ENCODE measurements around the gene PSD4. TPM values are rescaled to one million over a fixed set of nuclear protein-coding genes. Genes with fewer than 3 reads are reported as not detected.

The PSD4 gene
- total RNA-seq, 1 experiment from 2014 or later: 12.6 TPM

- H3K79me2 ChIP-seq (ENCODE audit: insufficient read depth, low read length): no peaks in the 10 kb centered on the region
- ATAC-seq: no peak
- no peak overlapping the region for H3K4me3 ChIP-seq (replicated peaks in 1 of 2; ENCODE audit: low read depth in 1 of 2, low read length in 2 of 2)
- ChIA-PET CTCF (no interaction called here), POLR2A (no interaction called here), RAD21 (ENCODE audit: low non-redundant PET in 1 of 2, low total read pairs in 2 of 2, uncharacterized antibody in 2 of 2, unreplicated experiment in 2 of 2) (no interaction called here)
- H3K4me1 ChIP-seq (ENCODE audit: control insufficient read depth in 1 of 2, insufficient read depth in 2 of 2, low read length in 2 of 2): peaks cover 0 to 11% of the 10 kb centered on the region in 2 experiments; a peak in 3 of 4 replicates
- H3K27me3 ChIP-seq (ENCODE audit: insufficient read depth, low read length): no peaks in the 10 kb centered on the region
- BruUV-seq (replicated peaks): no TSS peak
- no peak for DNase-seq (ENCODE audit: low read depth, low spot score)
- H3K27ac ChIP-seq (ENCODE audit: low read depth, low read length): no peak overlapping the region
- no peak overlapping the region for H3K4me2 ChIP-seq (ENCODE audit: low read length)
- no peak overlapping the region for H3K9ac ChIP-seq (ENCODE audit: low read length)
- H3K9me3 ChIP-seq (ENCODE audit: control insufficient read depth in 1 of 2, insufficient read depth in 1 of 2, low read depth in 1 of 2, low read length in 2 of 2): no peaks in the 10 kb centered on the region
- H2AFZ ChIP-seq (ENCODE audit: low read depth, low read length, poor library complexity, severe bottlenecking): no peak overlapping the region
- no peaks in the 10 kb centered on the region for H3K36me3 ChIP-seq (ENCODE audit: control insufficient read depth in 1 of 2, insufficient read depth in 2 of 2, low read length in 2 of 2)
- TF ChIP-seq EZH2 (IDR thresholded peaks at IDR 0.05): no peak
- TF ChIP-seq POLR2A (IDR thresholded peaks at IDR 0.05; ENCODE audit: borderline replicate concordance, extremely low read depth, insufficient read depth, insufficient read length): no peak
- TF ChIP-seq CBX3 (IDR thresholded peaks at IDR 0.05; ENCODE audit: low read depth): no peak
- no peak for TF ChIP-seq YY1 (IDR thresholded peaks at IDR 0.05; ENCODE audit: extremely low read depth, insufficient replicate concordance, low read depth, low read length)
- TF ChIP-seq RAD21 (IDR thresholded peaks at IDR 0.05; ENCODE audit: low read depth): no peak
- TF ChIP-seq ZFX (IDR thresholded peaks at IDR 0.05): no peak
- TF ChIP-seq SP1 (IDR thresholded peaks at IDR 0.05; ENCODE audit: low read depth): no peak
- TF ChIP-seq SIN3A (IDR thresholded peaks at IDR 0.05; ENCODE audit: low read depth): no peak
- TF ChIP-seq, protein P1, sequence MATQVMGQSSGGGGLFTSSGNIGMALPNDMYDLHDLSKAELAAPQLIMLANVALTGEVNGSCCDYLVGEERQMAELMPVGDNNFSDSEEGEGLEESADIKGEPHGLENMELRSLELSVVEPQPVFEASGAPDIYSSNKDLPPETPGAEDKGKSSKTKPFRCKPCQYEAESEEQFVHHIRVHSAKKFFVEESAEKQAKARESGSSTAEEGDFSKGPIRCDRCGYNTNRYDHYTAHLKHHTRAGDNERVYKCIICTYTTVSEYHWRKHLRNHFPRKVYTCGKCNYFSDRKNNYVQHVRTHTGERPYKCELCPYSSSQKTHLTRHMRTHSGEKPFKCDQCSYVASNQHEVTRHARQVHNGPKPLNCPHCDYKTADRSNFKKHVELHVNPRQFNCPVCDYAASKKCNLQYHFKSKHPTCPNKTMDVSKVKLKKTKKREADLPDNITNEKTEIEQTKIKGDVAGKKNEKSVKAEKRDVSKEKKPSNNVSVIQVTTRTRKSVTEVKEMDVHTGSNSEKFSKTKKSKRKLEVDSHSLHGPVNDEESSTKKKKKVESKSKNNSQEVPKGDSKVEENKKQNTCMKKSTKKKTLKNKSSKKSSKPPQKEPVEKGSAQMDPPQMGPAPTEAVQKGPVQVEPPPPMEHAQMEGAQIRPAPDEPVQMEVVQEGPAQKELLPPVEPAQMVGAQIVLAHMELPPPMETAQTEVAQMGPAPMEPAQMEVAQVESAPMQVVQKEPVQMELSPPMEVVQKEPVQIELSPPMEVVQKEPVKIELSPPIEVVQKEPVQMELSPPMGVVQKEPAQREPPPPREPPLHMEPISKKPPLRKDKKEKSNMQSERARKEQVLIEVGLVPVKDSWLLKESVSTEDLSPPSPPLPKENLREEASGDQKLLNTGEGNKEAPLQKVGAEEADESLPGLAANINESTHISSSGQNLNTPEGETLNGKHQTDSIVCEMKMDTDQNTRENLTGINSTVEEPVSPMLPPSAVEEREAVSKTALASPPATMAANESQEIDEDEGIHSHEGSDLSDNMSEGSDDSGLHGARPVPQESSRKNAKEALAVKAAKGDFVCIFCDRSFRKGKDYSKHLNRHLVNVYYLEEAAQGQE (IDR thresholded peaks at IDR 0.05; ENCODE audit: low read depth): no peak
- no peak for TF ChIP-seq EGR1 (IDR thresholded peaks at IDR 0.05; ENCODE audit: low read depth)
- TF ChIP-seq ATF3 (IDR thresholded peaks at IDR 0.05): no peak
- no peak for TF ChIP-seq EZH2phosphoT487 (IDR thresholded peaks at IDR 0.05; ENCODE audit: borderline replicate concordance)
- TF ChIP-seq JUND (IDR thresholded peaks at IDR 0.05): no peak
- TF ChIP-seq ZBTB33 (IDR thresholded peaks at IDR 0.05; ENCODE audit: extremely low read depth, insufficient replicate concordance, low read length): no peak
- TF ChIP-seq TCF7L2 (IDR thresholded peaks at IDR 0.05; ENCODE audit: borderline replicate concordance, extremely low read depth, insufficient read depth, insufficient read length): no peak
- no peak for TF ChIP-seq CTCF (IDR thresholded peaks at IDR 0.05 in 2 of 3, conservative IDR thresholded peaks at IDR 0.05 in 1 of 3; ENCODE audit: borderline replicate concordance in 1 of 3, insufficient read depth in 1 of 3, low read depth in 2 of 3, low read length in 2 of 3)
- TF ChIP-seq FOSL1 (IDR thresholded peaks at IDR 0.05; ENCODE audit: low read depth): no peak
- TF ChIP-seq ZNF274 (IDR thresholded peaks at IDR 0.05; ENCODE audit: low read depth, low read length): no peak
- intact Hi-C loops (cut with micrococcal nuclease): no loop called here
- H4K20me1 ChIP-seq (ENCODE audit: insufficient read depth): no peaks in the 10 kb centered on the region
- H3K9me2 ChIP-seq (ENCODE audit: insufficient read depth): no peaks in the 10 kb centered on the region
These were observed 42.2 kb upstream of the PSD4 start for GRCh38 chr2:113131352-113132185.

Measured in HCT116 (cell line).